Type B pancreatic cell (in vitro differentiated cells): ENCODE results near the gene SEMA4G. TPM values are rescaled to one million over a fixed set of nuclear protein-coding genes. Genes with fewer than 3 reads are reported as not detected.
A peak's percentile ranks its signal among the peaks of the same experiment; 100 is the strongest.

Experiments
- DNase-seq: peaks from one replicate; pipeline ENCODE4 v3.0.0; 2021; ENCODE audit warnings: mixed read lengths; ENCODE audit not compliant: unreplicated experiment; ENCODE audit errors: extremely low spot score
- H3K27ac Mint-ChIP-seq: 2 replicates; pipeline ENCODE4 v1.8.0; 2021; ENCODE audit warnings: mild to moderate bottlenecking, mixed read lengths
- H3K27me3 Mint-ChIP-seq: 2 replicates; pipeline ENCODE4 v1.8.0; 2021; ENCODE audit warnings: mixed read lengths
- H3K36me3 Mint-ChIP-seq: 2 replicates; pipeline ENCODE4 v1.8.0; 2021; ENCODE audit warnings: mixed read lengths
- H3K4me1 Mint-ChIP-seq: one replicate; pipeline ENCODE4 v1.8.0; 2021; ENCODE audit warnings: mixed read lengths; ENCODE audit not compliant: unreplicated experiment
- H3K4me3 Mint-ChIP-seq: 2 replicates; pipeline ENCODE4 v1.8.0; 2021; ENCODE audit warnings: mild to moderate bottlenecking, mixed read lengths
- H3K9me3 Mint-ChIP-seq: 2 replicates; pipeline ENCODE4 v1.8.0; 2021; ENCODE audit warnings: mixed read lengths
- total RNA-seq: library from RNA; stranded (reverse); gene quantifications from 2 replicates; pipeline ENCODE4 v1.2.1, GENCODE V29; 2021; ENCODE audit warnings: low replicate concordance
- TF ChIP-seq, protein P1 (sequence below): fragments of 200-600 bp; sonication (generic); conservative IDR thresholded peaks from 2 replicates; pipeline ENCODE4 v1.5.0; 2021; ENCODE audit warnings: antibody characterized with exemption, mild to moderate bottlenecking

The SEMA4G gene
- total RNA-seq, 1 donor from 2014 or later = 46.0 TPM

GRCh38 chr10:100966887-100967286 is 2.4 kb upstream of the SEMA4G start:
- Mint-ChIP-seq H3K27me3 (no peaks in the 10 kb centered on the region), H3K36me3 (peaks cover 12% of the 10 kb centered on the region), H3K4me1 (peaks cover 31% of the 10 kb centered on the region), H3K9me3 (no peaks in the 10 kb centered on the region), H3K4me3 (no peak overlapping the region), H3K27ac (no peak overlapping the region)
- TF ChIP-seq, protein P1, sequence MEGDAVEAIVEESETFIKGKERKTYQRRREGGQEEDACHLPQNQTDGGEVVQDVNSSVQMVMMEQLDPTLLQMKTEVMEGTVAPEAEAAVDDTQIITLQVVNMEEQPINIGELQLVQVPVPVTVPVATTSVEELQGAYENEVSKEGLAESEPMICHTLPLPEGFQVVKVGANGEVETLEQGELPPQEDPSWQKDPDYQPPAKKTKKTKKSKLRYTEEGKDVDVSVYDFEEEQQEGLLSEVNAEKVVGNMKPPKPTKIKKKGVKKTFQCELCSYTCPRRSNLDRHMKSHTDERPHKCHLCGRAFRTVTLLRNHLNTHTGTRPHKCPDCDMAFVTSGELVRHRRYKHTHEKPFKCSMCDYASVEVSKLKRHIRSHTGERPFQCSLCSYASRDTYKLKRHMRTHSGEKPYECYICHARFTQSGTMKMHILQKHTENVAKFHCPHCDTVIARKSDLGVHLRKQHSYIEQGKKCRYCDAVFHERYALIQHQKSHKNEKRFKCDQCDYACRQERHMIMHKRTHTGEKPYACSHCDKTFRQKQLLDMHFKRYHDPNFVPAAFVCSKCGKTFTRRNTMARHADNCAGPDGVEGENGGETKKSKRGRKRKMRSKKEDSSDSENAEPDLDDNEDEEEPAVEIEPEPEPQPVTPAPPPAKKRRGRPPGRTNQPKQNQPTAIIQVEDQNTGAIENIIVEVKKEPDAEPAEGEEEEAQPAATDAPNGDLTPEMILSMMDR = no peak
- DNase-seq = no peak

DNA sequence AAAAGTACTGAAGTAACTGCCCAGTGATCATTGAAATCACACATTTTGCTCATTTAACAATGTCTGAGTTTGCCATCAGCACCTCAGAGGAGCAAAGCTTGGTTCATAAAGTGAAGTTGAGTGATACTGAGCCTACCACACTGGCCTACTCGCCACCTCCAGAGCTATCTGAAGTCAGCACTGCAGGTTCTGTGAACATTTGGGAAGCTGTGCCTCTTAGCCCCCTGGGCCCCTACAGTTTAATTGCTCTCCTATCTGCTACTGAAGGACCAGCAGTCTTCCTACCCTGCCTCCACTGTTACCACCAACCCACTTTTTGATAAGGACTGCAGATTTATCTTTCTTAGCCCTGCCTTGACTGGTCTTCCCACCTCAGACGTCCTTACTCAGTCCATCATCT is 2.0 kb upstream of the SEMA4G start:
- peaks cover 35% of the 10 kb centered on the region for H3K4me1 Mint-ChIP-seq
- TF ChIP-seq, protein P1 = no peak
- no peaks in the 10 kb centered on the region for H3K27me3 Mint-ChIP-seq
- peaks cover 9% of the 10 kb centered on the region for H3K36me3 Mint-ChIP-seq
- no peaks in the 10 kb centered on the region for H3K9me3 Mint-ChIP-seq
- H3K27ac Mint-ChIP-seq = no peak overlapping the region
- no peak overlapping the region for H3K4me3 Mint-ChIP-seq
- no peak for DNase-seq

DNA sequence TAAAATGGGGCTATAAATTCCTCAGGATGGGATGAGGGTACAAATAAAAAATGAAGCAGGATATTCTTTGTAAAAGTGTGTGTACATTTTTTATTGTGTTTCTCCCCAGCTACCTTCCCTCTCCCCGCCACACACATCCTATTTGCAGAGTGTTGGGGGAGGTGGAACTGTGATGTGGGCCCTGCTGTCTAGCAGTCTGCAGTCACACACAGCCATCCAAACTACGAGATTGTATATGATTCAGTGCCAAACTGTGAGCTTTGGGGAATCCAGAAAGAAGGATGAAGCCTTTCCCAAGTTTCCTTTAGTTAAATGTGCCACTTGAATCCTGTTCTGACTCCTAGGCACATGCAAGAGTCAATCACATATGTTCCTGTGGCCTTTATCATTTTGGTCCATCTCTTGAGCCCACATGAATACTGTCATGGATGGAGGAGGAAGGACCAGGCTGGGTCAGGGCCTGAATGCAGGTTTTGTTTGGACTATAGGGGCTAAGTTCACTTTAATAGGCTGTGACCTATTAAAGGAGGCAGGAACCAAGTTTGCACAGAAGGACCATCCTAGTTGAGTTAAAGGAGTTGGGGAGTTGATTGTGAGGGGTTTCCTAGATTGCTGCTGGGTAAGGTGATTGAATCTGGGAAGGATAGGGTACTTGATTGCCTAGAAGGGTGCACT is 1.1 kb upstream of the SEMA4G start:
- Mint-ChIP-seq H3K9me3 (no peaks in the 10 kb centered on the region), H3K4me1 (peaks cover 40% of the 10 kb centered on the region), H3K27ac (peak overlapping the region; percentile 33)

DNA sequence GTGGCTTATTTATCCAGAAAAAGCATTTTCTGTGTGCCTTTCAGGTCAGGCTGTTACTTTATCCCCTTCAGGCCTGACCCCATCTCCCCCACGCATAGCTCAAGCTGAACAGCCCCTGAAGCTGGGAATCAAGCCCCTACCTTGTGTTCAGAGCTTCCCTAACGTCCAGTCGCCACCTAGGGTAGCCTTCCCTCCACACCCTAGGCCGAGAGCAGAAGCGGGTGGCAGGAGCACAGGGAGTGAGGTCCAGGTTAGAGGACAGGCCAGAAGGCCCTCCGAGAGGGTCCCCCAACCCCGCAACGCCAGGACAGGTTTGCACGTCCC is 479 bp upstream of the SEMA4G start:
- Mint-ChIP-seq H3K27ac (peak overlapping the region; percentile 33), H3K36me3 (peaks cover 9% of the 10 kb centered on the region)

More for the DNA sequence above, 1.1 kb upstream of the SEMA4G start:
- TF ChIP-seq, protein P1 = no peak
- H3K36me3 Mint-ChIP-seq = peaks cover 6% of the 10 kb centered on the region
- DNase-seq = no peak
- no peaks in the 10 kb centered on the region for H3K27me3 Mint-ChIP-seq
- peak overlapping the region; percentile 86 for H3K4me3 Mint-ChIP-seq

DNA sequence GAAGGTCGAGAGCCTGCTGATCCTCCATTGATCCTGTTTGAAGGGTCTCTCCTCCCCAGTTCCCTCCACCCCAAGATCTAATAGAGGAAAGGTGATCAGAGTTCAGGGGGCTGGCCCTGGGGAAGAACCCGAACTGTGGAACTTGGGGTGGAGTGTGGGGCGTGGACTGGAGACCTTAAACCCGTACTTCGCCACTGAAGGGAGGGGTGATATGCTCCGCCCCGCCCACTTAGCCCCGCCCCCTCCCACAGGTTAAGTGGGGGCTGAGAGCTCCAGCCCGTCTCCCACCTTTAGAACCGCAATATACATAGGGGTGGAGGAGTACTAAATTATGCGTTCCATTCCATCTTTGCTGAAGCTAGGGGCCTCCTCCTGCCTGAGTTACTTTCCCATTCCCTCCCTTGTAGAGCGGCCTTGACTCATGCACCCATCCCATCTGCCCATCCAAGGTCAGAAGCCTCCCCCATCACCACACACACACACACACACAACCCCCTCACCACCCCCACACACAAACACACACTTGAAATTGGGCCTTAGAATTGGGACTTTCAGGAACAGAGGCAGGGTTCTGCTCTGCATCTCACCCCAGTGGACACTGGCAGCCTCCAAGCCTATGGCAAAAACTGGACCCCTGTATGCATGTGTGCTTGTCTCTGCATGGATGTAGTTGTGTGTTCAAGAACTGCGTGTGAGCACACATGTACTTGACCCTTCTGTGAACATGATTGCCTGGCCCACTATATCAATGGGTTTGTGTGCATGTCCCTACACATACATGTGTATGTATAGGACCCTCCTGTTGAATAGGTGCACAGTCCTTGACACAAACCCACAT is 991 bp downstream of the SEMA4G start:
- Mint-ChIP-seq H3K27me3 (no peaks in the 10 kb centered on the region), H3K4me1 (peaks cover 44% of the 10 kb centered on the region), H3K36me3 (peaks cover 6% of the 10 kb centered on the region), H3K27ac (peak overlapping the region; percentile 77), H3K9me3 (no peaks in the 10 kb centered on the region), H3K4me3 (peak overlapping the region; percentile 86)
- TF ChIP-seq, protein P1 = no peak
- peak; percentile 55 for DNase-seq

More for the DNA sequence above, 479 bp upstream of the SEMA4G start:
- TF ChIP-seq, protein P1 = no peak
- Mint-ChIP-seq H3K9me3 (no peaks in the 10 kb centered on the region), H3K27me3 (no peaks in the 10 kb centered on the region), H3K4me3 (peak overlapping the region; percentile 86), H3K4me1 (peaks cover 44% of the 10 kb centered on the region)
- DNase-seq = no peak
